ENCODE data around the gene ZNF79.

Gene ZNF79
- total RNA-seq = 7.8 to 19.5 (median 13.2) reads per million in 17 experiments

DNA sequence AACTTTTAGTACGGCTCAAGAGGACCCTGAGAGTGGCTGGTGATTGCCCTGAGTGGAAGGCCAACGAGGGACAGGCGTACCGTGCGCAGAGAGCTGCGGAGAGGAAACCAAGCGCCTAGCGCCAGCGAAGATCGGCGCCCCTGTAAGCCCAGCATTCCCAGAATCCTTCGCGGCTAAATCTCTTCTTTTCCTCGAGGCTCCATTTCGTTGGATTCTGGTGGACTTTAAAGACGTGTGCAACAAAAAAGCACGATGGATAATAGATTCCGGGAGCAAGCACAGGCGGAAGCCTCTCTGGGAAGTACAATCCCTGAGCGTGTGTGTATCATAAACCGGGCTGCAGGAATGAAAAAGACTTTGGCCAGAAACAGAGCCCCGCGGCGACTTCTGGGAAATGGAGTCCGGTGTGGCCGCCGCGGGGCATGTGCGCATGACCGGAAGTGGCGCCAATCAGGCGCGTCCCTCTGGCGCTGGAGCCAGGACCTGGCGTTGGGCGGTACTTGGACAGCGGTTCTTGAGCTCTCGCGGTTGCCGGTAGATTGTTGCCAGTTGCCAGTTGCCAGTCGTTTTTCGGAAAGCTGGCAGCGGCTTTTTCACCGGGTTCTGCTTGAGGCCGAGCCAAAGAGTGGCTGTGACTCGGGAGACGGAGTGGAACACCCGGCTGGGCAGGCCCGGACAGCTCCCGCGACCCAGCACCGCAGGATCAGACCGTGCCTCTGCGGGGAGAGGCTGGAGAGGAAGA, at the start of gene ZNF79:
Gene ZNF79 (plus strand): TSS at position 449 of the 742 bp plus-strand sequence. CDS start 406 bp downstream, outside the sequence.
- peak; percentile 92 to 96 (median 96) for DNase-seq

DNA sequence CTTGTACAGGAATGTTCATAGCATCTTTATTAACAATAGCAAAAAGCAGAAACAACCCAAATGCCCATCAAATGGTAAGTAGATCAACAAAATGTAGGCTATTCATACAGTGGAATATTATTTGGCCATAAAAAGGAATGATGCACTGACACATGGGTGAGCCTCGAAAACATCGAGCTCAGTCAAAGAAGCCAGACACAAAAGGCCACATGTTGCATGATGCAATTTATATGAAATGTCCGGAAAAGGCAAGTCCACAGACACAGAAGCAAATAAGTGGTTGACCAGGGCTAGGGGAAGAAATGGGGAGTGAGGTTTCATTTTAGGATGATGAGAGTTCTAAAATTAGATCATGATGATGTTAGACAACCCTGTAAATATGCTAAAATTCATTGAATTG, 43.7 kb upstream of the ZNF79 start:
- no peak for DNase-seq

DNA sequence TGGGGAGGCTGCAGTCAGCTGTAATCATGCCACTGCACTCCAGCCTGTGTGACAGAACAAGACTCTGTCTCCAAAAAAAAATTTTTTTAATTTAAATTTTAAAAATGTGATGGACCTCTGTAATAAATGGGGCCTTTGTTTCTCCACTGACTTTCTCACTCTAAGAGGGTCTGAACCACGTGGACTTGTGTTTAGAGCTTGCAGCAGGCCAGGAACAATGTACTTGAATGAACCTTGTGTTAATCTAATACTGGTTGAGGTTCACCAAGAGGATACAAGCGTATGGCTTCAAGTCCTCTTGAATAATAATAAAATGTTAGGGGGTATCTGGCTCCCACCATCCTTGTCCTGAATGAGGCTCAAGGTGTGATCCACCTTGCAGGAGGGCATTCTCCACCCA, 41.6 kb upstream of the ZNF79 start:
- no peak for DNase-seq

DNA sequence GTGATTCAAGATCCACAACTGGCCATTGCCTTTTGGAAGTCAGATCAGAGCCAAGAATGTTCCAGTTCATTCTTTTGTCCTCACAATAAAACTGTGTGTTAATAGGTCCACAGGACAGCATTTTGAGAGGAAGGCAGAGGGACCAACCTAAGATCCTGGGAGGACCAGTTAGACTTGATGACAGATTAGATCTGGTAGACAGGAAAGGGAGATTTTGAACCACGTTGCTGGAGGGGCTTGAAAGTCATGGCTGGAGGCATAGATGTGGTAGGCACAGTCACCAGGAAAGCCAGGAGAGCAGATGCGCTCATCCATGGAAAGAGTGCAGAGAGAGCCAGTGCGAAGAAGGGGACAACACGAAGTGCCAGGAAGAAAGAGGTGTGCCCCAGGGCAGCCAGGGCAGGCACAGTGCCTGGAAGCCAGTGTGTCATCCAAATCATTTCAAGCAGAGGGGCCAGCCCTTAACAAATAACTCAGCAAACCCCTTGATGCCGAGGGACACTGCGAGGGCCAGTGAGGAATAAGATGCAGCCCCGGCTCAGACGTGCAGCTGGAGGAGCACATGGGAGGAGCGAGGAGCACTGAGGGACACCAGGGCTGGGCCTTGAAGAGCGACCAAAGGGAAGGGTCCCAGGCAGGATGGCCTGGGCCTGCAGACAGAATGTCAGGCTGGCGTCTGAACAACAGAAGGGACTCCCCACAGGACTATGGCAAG, 40.0 kb upstream of the ZNF79 start:
- no peak for DNase-seq

DNA sequence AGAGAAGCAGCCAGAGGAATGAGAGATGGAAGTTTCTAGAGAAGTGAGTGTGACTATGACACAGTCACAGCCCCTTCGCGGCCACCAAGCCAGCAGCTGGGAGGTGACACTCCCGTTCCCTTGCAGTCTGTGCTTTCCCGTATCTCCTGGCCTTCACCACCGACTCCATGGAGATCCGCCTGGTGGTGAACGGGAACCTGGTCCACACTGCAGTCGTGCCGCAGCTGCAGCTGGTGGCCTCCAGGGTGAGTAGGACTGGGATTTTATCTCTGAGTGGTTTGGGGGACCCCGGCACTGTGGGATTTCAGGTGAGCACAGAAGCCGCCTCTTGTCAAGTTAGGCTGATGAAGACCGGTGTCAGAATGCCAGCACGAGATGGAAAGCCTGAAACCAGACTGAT, 39.3 kb upstream of the ZNF79 start:
- DNase-seq = no peak

DNA sequence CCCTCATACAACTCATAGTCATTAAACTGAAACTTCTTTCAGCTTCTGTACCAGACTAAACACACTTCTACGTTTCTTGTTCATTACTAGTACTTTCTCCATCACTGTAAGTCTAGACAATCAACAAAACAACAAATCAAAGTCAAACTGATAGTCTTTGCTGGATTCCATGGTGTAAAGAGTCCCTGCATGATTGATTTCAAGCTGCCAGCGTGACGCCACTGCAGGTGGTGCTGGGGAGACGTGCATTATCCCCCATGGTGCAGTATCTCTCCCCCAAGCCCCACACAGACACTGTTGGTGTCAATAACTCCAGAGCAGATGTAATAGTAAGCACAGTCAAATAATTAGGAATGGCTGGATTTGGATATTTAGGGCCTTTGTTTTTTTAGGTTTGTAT, 37.9 kb upstream of the ZNF79 start:
- no peak for DNase-seq

DNA sequence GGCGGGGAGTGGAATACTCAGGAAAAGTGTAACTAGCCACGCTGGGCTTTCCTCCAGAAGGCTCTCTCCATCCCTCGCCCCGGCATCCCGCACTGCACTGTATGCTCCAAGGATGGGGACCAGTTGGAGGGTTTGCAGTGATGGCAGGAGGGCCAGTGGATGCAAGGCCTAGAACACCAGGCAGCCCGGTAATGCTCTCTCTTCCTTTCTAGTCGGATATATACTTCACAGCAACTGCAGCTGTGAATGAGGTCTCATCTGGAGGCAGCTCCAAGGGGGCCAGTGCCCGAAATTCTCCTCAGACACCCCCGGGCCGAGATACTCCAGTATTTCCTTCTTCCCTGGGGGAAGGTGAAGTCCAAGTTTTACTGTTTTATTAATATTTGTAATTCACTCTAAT, 37.2 kb upstream of the ZNF79 start:
- DNase-seq = no peak

DNA sequence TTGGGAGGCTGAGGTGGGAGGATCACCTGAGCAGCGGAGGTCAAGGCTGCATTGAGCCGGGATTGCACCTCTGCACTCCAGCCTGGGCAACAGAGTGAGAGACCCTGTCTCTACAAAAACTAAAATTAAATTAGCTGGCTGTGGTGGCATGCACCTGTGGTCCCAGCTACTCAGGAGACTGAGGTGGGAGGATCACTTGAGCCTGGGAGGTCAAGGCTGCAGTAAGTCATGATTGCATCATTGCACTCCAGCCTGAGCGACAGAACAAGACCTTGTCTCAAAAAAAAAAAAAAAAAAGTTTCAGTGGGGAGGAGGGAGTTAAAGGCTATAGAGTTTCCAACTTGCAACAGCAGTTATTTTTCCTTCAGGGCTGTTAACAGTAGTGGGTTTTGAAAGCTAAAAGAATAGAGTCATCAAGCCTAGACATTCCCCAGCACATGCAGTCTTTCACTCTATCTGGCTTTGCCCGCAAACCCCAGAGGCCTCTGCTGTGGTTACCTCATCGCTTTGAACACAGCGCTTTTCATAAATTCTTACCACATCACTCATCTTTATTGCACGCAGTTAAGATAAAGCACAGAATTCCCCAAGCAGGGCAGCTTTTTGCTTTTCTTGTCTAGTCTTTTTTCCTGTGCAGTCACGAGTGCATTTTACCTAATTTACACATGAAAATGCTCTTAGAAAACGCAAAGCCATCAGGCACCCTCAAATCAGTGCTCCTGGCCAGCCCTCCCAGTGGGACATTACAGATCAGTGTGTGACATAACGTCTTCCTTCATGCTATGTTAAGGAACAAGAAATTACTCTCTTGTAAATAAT, 35.9 kb upstream of the ZNF79 start:
- DNase-seq = peak; percentile 57 to 77 (median 74)

DNA sequence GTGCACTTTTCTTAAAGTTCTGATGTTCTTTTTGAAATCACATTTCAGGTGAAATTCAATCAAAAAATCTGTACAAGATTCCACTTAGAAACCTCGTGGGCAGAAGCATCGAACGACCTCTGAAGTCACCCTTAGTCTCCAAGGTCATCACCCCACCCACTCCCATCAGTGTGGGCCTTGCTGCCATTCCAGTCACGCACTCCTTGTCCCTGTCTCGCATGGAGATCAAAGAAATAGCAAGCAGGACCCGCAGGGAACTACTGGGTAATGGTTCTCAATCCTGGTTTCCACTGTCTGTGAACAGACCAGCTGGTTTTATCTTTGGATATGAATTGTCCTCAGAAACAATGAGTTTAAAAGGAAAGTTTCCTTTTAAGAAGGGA, 35.3 kb upstream of the ZNF79 start:
- DNase-seq = no peak

DNA sequence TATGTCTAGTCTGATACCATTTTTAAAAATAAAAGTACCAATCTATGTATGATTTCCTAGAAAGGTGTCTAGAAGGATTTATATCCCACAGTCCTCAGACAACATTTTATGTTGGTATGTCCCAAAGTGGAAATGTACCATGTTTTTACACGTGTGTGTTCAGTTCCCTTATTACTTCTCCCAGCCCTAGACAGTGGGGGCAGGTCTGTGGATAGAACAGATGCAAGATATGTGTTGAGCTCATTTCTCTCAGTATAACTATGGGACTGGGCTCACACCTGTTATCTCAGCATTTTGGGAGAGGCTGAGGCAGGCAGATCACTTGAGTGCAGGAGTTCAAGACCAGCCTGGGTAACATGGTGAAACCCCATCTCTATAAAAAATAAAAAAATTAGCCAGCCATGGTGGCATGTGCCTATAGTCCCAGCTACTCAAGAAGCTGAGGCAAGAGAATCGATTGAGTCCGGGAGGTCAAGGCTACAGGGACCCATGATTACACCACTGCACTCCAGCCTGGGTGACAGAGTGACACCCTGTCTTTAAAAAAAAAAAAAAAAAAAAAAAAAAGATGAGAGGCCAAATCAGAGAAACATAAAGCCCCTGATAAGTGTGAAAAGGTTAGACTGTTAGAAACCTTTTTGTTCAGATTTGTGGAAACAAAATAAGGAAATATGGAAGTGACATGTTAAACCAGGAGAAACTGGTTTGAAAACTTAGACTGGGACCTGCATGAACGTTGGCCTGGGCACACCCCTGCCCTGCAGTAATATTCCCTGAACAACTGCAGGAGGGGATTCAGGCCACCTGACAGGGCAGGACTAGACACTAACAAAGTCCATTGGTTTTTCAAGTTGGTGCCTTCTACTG, 34.6 kb upstream of the ZNF79 start:
- no peak for DNase-seq

DNA sequence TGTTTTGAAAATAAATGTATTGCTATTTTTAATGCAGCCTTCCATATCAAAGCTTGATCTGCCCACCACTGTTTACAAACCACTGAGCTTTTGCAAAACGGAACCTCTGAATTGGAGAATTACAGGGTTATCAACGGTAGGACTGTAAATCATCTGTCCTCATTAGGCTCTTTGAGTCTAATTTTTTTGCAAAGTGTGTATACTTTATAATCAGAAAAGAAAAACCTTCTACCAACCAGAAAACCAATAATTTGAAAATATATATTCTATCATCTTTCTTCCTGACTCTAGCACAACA, 34.0 kb upstream of the ZNF79 start:
- no peak for DNase-seq

DNA sequence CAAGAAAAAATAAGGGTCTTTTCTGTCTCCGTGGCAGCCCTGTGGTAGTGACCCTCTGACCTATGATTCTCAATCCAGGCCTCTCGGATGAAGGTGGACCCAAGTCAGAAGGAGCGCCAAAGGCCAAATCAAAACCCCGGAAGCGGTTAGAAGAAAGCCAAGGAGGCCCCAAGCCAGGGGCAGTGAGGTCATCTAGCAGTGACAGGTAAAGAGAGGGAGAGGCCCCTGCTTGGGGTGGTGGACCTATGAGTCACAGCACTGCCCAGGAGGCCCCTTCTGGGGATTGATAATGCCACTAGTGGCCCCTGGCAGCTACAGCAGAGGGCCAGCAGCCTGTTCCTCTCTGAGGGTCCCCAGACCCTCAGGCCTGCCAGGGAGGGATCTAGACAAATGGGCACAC, 33.6 kb upstream of the ZNF79 start:
- no peak for DNase-seq

DNA sequence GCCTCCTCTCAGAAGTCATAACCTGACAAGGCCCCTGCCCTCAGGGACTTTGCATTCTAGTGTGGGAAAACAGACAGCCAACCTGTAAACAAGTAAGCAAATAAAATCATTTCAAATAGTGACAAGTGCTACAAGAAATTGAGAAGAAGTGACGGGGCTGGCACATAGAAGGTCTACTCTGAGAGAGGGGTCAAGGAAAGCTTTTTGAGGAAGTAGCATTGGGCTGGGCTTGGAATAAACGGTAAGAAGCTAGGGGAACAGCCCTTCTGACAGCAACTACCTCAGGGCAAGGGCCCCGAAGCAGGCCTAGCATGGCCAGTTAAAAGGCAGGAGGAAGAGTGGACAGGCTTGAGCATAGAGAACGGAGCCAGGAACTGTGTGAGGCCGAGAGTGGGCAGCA, 32.0 kb upstream of the ZNF79 start:
- peak in 2 of 4 experiments; percentile 21 to 33 for DNase-seq

DNA sequence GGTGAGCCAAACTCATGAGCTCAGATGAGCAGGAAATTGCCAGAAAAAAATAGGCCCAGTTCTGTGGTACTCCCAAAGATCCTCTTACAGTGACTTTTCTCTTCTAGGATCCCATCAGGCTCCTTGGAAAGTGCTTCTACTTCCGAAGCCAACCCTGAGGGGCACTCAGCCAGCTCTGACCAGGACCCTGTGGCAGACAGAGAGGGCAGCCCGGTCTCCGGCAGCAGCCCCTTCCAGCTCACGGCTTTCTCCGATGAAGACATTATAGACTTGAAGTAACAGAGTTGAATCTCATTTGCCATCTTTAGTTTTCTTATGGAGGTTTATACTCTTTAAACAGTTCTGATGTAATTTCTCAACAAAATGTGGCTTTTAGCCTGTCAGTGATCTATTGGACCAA, 31.2 kb upstream of the ZNF79 start:
- DNase-seq = no peak

DNA sequence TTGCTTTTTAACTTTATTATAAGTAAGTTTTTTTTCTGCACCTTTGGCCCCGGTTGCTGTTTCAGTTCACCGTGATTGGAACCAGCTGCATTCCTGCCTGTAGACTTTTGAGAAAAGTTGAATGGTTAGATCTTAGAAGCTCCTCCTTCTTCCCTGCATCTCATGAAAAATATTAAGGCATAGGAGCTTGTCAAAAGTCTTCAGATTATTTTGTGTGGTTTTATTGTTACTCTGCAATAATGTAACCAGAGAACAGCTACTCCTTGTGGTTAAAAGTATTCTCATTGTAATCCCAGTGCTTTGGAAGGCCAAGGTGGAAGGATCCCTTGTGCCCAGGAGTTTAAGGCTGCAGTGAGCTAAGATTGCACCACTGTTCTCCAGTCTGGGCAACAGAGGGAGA, 30.5 kb upstream of the ZNF79 start:
- DNase-seq = no peak

DNA sequence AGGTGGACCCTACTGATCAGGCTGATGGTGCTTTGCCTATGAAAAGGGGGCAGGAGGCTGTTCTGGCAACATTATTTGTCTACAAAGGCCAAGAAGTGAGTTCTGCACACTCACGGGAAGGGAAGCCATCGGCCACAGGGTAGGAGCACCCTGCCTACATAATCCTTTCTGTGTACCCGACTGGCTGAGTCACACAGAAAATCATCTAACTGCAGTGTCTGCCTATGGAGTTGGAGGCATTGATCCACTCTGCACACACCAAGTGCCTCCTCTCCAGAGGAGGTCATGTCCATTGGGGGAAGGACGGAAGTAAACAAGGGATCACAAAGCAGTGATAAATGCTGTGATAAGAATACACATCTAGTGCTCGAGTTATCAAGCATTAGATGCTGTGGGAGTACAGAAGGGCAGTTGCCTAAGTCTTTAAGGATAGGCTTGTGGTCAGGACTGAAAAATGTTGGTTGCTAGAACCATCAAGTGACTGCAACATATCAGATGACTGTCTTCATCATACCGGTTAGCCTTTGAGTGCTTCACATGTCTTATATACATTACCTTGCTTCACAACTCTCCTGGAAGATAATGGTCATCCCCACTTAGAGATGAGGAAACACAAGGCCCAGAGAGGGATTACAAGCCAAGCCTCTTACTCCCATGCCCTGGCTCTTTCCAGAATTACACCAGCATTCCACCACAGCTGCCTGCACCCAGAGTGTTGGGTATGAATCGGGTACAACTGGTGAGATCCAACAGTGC, 28.5 kb upstream of the ZNF79 start:
- peak in 3 of 4 experiments; percentile 15 to 52 (median 39) for DNase-seq

DNA sequence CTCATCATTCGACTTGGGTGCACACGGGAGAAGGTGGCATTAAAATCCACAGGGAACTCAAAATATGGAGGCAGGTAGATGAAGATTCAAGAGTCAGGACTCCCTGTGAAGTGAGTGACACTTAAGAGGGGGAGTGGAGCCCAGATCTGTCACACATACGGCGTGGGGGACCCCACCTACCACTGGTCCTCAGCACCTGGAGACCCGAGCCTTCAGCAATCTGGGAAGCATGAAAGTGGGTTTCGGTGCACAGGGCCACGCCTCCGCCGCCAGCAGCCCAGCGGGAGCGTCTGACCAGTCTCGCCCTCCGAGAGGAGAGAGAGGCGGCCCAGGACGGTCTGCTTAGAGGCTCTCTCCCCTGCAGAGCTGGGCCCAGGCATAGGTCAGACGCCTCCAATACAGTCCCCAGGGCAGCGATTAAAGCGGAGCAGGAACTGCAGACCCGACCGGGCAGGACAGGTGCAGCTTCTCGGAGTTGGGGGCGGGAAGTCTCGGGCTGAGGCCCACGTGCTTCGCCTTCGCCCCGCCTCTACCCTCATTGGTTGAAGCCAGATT, 27.9 kb upstream of the ZNF79 start:
- DNase-seq = no peak

DNA sequence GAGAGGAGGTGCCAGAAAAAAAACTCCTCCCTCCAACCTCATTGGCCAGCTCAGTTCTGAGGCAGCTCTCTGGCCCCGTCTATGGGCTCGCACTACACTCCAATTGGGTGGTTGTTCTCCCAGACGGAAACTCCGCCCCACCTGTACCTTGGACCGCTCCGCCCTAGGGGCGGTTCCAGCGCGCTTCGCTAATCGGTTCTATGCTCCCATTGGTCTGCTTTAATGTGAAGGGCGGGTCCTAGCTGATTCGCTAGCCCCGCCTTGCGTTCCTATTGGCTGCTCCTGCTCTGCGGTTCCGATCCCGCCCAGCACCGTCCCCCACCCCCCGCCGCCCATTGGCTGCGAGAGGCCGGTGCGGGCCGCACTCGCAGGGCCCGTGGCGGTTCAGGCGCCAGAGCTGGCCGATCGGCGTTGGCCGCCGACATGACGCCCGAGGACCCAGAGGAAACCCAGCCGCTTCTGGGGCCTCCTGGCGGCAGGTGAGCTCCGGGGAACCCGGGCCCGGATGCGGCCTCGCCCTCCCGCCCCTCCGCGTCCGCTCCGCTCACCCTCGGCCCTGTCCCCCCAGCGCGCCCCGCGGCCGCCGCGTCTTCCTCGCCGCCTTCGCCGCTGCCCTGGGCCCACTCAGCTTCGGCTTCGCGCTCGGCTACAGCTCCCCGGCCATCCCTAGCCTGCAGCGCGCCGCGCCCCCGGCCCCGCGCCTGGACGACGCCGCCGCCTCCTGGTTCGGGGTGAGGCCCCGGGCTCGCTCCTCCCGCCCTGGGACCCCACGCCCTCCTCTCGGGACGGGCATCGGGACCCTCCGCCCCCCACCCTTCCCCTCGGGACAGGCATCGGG, 27.2 kb upstream of the ZNF79 start, which contains the start of gene SLC2A8:
Gene SLC2A8 (plus strand): TSS at position 362 of the 838 bp plus-strand sequence. CDS start 62 bp downstream, at position 424.
- peak; percentile 99 to 100 (median 100) for DNase-seq

DNA sequence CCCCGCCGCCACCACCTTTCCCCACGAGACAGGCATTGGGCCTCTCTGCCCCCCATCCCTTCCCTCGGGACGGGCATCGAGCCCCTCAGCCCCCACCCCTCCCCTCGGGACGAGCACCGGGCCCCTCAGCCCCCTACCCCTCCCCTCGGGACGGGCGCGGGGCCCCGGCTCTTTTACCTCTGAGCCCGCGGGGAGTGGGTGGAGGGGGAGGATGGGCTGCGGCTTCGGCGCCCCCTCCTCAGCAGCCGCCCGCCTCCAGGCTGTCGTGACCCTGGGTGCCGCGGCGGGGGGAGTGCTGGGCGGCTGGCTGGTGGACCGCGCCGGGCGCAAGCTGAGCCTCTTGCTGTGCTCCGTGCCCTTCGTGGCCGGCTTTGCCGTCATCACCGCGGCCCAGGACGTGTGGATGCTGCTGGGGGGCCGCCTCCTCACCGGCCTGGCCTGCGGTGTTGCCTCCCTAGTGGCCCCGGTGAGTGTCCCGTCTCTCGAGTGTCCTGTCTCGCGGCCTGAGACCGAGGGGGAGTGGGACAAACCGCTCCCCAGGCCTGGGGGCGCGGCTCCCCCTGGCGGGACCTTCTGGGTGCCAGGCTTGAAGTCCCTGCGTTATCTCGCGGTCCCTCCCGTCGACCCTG, 26.4 kb upstream of the ZNF79 start:
- DNase-seq = peak; percentile 37 to 75 (median 53)

DNA sequence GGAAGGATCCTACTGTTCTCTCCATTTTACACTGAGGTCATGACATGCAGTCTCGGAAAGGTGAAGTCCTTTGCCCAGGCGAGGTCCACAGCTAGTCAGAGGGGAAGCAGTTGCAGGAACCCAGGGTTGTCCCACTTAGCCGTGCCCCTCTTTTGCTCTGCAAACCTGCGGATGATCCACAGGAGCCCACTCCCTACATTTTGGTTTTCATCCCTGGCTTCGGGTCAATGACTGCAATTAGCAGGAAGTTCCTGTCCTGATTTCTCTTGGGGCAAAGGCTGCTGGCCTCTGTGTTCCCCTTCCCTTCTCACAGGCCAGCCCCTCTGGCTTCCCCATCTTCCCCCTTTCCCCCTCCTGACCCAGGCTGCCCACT, 25.9 kb upstream of the ZNF79 start:
- peak in 2 of 4 experiments; percentile 17 to 43 for DNase-seq

Measured in suppressor macrophage (primary cell).